Myometrial cell (primary cell): ENCODE measurements around the gene CCNYL1. TPM values are rescaled to one million over a fixed set of nuclear protein-coding genes. Genes with fewer than 3 reads are reported as not detected.

ENCODE experiments used
- total RNA-seq: library from RNA; depleted of rRNA; stranded (reverse); fragments of >200 nt; gene quantifications from 2 replicates; pipeline ENCODE4 v1.2.3, GENCODE V29; 2015

The CCNYL1 gene
- total RNA-seq = 6.0 and 11.0 TPM in 2 replicates

GRCh38 chr2:207710814-207711740, at the start of gene CCNYL1:
Gene CCNYL1, plus strand, starts transcription at chr2:207711640. Its CDS starts 257 bp downstream, at chr2:207711897.

Other genes starting within 250 kb of the CCNYL1 start
- 11.5 and 25.0 TPM in 2 replicates for gene CREB1, start 181.7 kb upstream of the CCNYL1 start, total RNA-seq
- gene METTL21A, start 86.2 kb upstream of the CCNYL1 start, total RNA-seq = 8.9 and 19.0 TPM in 2 replicates
- 0.18 and 0.58 TPM in 2 replicates for gene FZD5, start 58.3 kb downstream of the CCNYL1 start, total RNA-seq